Stimulated activated CD4-positive, alpha-beta T cell treated with anti-CD3 and anti-CD28 coated beads, Interleukin-4, amount 100 ng/mL, for 48 hours (primary cell): ENCODE measurements around the gene C11orf58.
A peak's percentile ranks its signal among the peaks of the same experiment; 100 is the strongest.

ENCODE experiments used
- DNase-seq, 2 donors: peaks; one replicate each; pipeline ENCODE4 v3.0.0-alpha.2; 2020; ENCODE audit warnings: low read depth in 2 of 2

Gene C11orf58

DNA sequence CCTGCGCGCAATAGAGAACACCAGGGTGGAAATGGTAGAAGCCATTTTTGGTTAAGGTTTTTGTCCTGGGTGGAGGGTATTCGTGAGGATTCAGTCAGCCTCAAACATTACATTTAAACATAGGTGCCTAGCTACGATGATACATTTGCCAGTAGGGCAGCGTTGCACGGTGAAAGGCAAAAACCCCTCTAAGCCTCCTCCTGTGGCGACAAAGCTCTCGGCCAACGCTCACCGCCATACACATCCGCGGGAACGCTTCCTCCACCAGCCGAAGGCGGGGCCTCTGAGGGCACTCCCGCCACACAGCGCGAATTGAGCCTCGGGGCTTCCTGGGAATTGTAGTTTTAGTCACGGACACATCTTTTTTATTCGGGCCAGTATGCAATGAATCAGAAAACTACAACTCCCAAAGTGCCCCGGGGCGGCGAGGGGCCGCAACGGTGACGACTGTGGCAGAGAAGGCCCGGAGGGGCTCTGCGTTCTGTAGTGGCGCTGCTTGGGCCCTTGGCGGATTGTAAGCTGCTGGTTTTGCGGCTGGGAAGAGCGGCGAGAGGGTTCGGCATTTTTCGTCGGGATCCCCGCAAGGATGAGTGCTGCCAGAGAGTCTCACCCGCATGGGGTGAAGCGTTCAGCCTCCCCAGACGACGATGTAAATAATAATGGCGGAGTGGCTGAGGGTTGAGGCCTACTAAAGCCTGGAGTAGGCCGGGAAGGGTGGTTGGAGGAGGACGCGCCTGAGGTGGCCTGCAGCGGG is at the start of gene C11orf58:
Gene C11orf58 (plus strand): TSS at position 455 of the 754 bp plus-strand sequence. CDS start 132 bp downstream, at position 587.
- DNase-seq: peak; percentile 83 to 91

DNA sequence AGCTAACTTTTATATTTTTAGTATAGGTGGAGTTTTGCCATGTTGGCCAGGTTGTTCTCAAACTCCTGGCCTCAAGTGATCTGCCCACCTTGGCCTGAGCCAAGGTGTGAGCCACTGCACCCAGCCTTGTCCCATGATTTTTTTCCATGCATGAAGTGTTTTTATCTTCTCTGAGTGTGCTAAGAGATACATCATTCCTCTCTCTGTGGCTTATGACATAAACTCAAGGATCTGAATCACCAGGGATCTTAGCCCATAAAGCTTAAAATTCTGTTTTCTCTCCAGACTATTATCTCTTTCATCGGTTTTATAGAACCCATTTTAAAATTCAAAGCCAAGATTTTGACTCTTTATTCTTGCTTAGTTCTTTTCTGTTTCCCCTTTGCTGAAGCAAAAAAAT is 48.4 kb upstream of the C11orf58 start:
- DNase-seq: no peak

GRCh38 chr11:16703795-16704194 is 34.7 kb upstream of the C11orf58 start:
- no peak for DNase-seq

- DNase-seq: no peak
These were observed 24.9 kb upstream of the C11orf58 start for GRCh38 chr11:16713594-16713993.

DNA sequence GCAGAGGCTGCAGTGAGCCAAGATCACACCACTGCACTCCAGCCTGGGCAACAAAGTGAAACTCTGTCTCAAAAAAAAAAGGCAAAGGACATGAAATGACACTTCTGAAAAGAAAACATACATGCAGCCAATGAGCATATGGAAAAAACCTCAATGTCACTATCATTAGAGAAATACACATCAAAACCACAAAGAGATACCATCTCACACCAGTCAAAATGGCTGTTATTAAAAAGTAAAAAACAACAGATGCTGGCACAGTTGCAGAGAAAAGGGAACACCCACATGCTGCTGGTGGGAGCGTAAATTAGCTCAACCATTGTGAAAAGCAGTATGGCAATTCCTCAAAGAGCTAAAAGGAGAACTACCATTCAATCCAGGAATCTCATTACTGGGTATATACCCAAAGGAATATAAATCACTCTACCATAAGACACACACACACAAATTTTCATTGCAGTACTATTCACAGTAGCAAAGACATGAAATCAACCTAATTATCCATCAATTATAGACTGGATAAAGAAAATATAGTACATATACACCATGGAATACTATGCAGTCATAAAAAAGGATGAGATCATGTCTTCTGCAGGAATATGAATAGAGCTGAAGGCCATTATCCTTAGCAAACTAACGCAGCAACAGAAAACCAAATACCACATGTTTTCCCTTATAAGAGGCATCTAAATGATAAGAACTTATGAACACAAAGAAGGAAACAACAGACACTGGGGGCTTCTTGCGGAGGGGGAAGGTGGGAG is 15.7 kb upstream of the C11orf58 start:
- no peak for DNase-seq

GRCh38 chr11:16727806-16728205 is 10.6 kb upstream of the C11orf58 start:
- DNase-seq: no peak

- no peak for DNase-seq
These were observed 642 bp upstream of the C11orf58 start for GRCh38 chr11:16737818-16738192.

DNA sequence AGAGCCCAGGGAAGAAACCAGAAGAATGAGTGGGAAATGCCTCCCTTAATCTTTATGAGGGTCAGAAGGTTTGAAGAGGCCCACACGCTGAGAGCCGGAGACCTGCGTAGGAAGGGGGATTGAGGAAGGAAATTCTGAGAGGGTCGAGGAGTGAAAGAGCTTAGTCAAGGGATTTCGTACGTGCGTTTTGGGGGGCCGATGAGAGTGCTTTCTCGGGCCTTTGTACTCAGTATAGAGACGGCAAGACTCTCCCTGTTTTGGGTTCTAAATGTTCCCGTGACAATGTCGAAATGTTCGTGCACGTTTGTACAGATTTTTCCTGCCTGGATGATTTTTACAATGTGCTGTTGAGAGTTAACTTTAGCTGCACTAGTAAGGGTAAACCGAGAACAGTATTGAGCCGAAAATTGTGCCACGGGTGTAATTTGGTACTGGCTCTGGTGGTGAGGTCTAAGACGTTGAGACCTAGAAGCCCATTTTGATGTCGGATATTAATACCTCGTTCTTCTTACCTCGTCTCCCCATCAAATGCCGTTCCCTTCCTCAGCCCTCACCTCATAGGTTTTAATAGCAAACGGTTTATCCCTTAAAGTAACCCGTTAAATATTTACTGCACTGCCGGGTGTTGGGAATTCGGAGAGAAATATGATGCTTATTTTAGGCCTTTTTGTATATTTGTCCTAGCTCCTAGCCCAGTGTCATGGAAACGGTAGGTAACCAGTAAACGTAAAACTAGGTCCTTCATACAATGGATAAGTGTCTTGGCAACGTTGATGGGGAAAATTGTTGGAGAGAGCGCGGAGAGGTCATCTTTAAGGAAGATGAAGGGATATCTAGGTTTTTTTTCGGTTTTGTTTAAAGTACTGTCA is 734 bp downstream of the C11orf58 start:
- no peak for DNase-seq

DNA sequence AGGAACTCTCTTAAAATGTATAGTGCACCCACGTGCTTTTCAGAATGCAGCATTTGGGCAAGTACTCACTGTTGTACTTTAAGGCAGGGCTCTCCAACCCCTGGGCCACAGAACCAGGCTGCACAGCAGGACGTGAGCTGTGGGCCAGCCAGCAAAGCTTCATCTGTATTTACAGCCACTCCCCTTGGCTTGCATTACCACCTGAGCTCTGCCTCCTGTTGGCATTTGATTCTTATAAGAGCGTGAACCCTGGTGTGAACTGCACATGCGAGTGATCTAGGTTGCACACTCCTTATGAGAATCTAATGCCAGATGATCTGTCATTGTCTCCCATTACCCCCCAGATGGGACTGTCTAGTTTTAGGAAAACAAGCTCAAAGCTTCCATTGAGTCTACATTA is 3.0 kb downstream of the C11orf58 start:
- no peak for DNase-seq

- no peak for DNase-seq
These were observed 5.0 kb downstream of the C11orf58 start for GRCh38 chr11:16743478-16743877.

DNA sequence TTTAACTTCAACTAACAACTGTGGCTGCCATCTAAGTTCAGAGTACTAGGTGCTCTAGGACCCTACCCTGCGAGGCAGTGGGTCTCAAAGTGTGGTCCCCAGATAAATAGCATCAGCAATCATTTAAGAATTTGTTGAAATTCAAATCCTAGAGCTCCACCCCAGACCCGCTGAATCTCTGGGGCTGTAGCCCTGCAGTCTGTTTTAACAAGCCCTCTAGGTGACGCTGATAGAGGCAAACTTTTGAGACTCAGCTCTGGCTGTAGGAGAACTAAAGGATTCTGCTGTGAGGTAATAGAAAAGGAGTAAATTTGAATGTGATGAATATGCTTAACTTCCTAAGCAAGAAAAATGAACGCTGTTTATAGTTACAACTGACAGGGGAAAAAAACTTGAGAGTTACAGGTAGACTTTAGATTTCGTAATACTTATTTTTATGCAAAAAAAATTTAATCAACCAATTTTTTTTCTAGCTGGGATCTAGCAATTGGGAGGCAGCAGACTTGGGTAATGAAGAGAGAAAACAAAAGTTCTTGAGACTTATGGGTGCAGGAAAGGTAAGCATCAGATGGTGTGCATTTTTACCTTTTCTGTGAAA is 5.8 kb downstream of the C11orf58 start:
- no peak for DNase-seq

DNA sequence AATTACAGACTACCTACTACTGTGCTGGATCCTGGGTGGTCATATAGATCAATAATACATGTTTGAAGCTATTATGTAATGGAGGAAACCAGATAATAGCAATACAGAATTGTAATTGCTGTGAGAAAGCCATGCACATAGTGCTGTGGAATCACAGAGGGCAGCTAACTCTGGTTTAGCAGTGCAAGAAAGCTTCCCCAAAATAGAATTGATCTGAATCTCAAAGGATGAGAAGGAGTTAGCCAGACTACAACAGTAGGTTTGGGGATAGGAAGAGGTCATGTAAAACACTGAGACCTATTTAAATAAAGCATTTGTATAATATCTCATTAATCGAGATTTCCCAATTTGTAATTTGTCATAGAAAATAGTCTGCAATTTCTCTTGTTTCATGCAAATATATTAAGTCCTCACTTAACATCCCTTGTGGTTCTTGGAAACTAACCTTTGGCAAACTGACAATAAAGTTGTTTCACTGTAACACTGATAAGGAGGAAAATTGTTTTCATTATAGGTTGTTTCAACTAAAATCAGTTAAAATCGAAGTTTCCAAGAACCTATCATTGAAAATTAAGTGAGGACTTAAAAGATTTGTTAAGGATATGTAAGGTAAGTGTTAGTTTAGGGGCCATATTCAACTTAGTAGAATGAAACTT is 7.6 kb downstream of the C11orf58 start:
- no peak for DNase-seq

- DNase-seq: no peak
These were observed 10.6 kb downstream of the C11orf58 start for GRCh38 chr11:16749092-16749491.

GRCh38 chr11:16749666-16750065 is 11.2 kb downstream of the C11orf58 start:
- no peak for DNase-seq

GRCh38 chr11:16750417-16750816 is 12.0 kb downstream of the C11orf58 start:
- no peak for DNase-seq

DNA sequence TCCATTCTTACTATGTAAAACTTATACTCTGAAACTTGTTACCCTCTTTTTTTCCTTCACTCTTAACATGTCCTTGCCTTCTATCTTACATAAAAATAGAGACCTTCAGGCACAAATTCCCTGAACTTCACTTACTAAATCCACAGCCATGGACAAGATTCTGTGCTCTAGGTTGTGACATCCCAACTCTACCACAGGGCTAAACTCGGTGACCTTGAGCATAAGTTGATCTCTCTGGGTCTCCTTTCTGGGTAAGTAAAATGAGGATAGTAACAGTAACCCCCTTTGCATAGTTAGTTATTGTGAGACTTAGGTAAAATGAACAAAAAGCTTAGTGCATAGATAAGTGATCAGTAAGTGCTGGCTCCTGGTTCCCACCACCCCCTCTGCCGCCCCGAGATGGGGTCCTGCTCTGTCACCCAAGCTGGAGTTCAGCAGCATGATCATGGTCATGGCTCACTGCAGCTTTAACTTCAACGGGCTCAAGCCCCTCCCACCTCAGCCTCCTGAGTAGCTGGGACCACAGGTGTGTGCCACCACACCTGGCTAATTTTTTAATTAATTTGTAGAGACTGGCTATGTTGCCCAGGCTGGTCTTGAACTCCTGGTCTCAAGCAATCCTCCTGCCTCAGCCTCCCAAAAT is 20.1 kb downstream of the C11orf58 start:
- no peak for DNase-seq

DNA sequence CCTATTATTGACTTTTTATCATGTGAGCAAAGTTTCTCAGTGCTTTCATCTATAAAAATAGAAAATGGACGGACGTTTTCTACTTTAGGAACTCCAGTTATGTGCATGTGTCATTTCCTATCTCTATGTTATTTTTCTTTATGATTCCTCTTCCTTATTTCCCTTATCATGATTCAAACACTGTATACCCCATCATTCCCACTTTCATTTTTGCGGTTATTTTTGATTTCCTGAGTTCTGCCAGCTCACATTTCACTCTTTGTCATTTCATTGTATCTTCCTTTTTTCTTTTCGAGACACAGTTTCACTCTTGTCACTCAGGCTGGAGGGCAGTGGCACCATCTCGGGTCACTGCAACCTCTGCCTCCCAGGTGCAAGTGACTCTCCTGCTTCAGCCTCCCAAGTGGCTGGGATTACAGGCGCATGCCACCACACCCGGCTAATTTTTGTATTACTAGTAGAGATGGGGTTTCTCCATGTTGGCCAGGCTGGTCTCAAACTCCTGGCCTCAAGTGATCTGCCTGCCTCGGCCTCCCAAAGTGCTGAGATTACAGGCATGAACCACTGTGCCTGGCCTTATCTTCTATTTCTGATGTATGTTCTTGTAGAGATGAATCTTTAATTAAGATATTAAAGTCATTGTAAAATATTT is 21.5 kb downstream of the C11orf58 start:
- DNase-seq: no peak

GRCh38 chr11:16763746-16764145 is 25.3 kb downstream of the C11orf58 start:
- DNase-seq: no peak

DNA sequence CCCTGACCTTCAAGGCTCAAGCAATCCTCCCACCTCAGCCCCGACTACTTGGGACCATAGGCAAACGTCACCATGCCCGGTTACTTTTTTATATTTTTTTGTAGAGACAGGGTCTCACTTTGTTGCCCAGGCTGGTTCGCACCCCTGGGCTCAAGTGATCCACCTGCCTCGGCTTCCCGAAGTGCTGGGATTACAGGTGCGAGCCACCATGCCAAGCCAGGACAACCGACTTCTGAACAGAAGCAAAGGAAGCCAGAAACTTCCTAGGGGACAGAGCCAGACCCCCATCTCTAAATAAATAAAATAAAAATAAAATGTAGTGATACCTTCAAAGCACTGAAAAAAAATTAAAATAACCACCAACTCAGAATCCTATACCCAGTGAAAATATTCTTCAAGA is 26.4 kb downstream of the C11orf58 start:
- no peak for DNase-seq

DNA sequence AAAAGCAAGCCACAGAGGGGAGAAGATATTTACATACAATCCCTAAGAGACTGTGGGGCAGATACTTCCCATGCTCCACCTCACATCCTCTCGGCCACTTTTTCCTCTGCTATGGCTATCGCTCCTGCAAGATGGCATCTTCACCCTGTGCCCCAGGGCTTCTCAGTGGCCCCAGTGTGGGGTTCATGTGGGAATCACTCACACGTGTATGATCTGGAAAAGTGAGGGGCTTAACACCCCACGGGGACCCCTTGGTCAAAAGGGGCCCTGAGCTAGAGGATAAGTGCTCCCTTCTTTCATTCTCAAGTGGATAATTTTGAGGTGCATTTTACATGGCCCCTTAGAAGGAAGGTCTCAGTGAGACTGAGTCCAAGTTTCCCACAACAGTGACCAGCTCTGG is 28.7 kb downstream of the C11orf58 start:
- DNase-seq: no peak
